Measurements from ENCODE around the gene COQ9.
A peak's percentile ranks its signal among the peaks of the same experiment; 100 is the strongest.
"Not testable (repeated sequence)": the region's sequence is repeated elsewhere in the genome, so short reads cannot be mapped to it uniquely, and the experiment has no call there.

The COQ9 gene

GRCh38 chr16:57447186-57447962 lies at the start of gene COQ9, which contains the start of gene CIAPIN1:
Gene COQ9 (plus strand): TSS chr16:57447479. CDS start chr16:57447506, 27 bp downstream.
Gene CIAPIN1 (minus strand): TSS chr16:57447385. CDS start chr16:57440928, 6,457 bp downstream.
- peak within 1 kb of the TSS; percentile 91 for H3K4me3 ChIP-seq (ENCODE audit: low read depth, low read length)
- DNase-seq (ENCODE audit: low read depth, low spot score), result peak; percentile 94
- in situ Hi-C loops (cut with HindIII; ENCODE audit: low sequenced_read_pairs), result no loop called here
- TF ChIP-seq CTCF (IDR thresholded peaks at IDR 0.05; ENCODE audit: low read depth, low read length), result no peak

GRCh38 chr16:57397493-57397892 lies 49.8 kb upstream of the COQ9 start:
- in situ Hi-C loops (cut with HindIII; ENCODE audit: low sequenced_read_pairs); H3K4me3 ChIP-seq (ENCODE audit: low read depth, low read length); DNase-seq (ENCODE audit: low read depth, low spot score): not testable (repeated sequence)

GRCh38 chr16:57401943-57402640 lies 45.2 kb upstream of the COQ9 start:
- in situ Hi-C loops (cut with HindIII; ENCODE audit: low sequenced_read_pairs), result no loop called here
- H3K4me3 ChIP-seq (ENCODE audit: low read depth, low read length), result no peak overlapping the region
- DNase-seq (ENCODE audit: low read depth, low spot score), result no peak
- TF ChIP-seq CTCF (IDR thresholded peaks at IDR 0.05; ENCODE audit: low read depth, low read length), result no peak

GRCh38 chr16:57403965-57404817 lies 43.1 kb upstream of the COQ9 start, which contains the start of gene CCL17:
Gene CCL17 (plus strand): TSS chr16:57404767. CDS start chr16:57413933, 9,166 bp downstream.
- DNase-seq (ENCODE audit: low read depth, low spot score), result no peak
- in situ Hi-C loops (cut with HindIII; ENCODE audit: low sequenced_read_pairs), result no loop called here
- no peak within 1 kb of the TSS for H3K4me3 ChIP-seq (ENCODE audit: low read depth, low read length)
- no peak for TF ChIP-seq CTCF (IDR thresholded peaks at IDR 0.05; ENCODE audit: low read depth, low read length)

- H3K4me3 ChIP-seq (ENCODE audit: low read depth, low read length), result no peak overlapping the region
- TF ChIP-seq CTCF (IDR thresholded peaks at IDR 0.05; ENCODE audit: low read depth, low read length), result no peak
- in situ Hi-C loops (cut with HindIII; ENCODE audit: low sequenced_read_pairs), result no loop called here
- no peak for DNase-seq (ENCODE audit: low read depth, low spot score)
Measured at GRCh38 chr16:57405097-57405496, 42.2 kb upstream of the COQ9 start.

GRCh38 chr16:57406881-57407280 lies 40.4 kb upstream of the COQ9 start:
- no peak overlapping the region for H3K4me3 ChIP-seq (ENCODE audit: low read depth, low read length)
- in situ Hi-C loops (cut with HindIII; ENCODE audit: low sequenced_read_pairs), result no loop called here
- no peak for DNase-seq (ENCODE audit: low read depth, low spot score)
- no peak for TF ChIP-seq CTCF (IDR thresholded peaks at IDR 0.05; ENCODE audit: low read depth, low read length)
